GM12878 (cell line): Measurements from ENCODE around the gene PCGF1. TPM values are rescaled to one million over a fixed set of nuclear protein-coding genes. Genes with fewer than 3 reads are reported as not detected.

Experiments
- BHLHE40 ChIP-seq, 2 experiments: fragments of 450-650 bp in 1 of 2; IDR thresholded peaks; 2 replicates each; pipeline ENCODE4 v1.6.1; 2011 to 2017; ENCODE audit warnings: low read depth in 2 of 2, borderline replicate concordance in 1 of 2, improper control_type of control experiment in 1 of 2, low read length in 1 of 2, mild to moderate bottlenecking in 1 of 2
- BMI1 ChIP-seq: fragments of 450-650 bp; IDR thresholded peaks from 2 replicates; pipeline ENCODE4 v1.6.1; 2016; ENCODE audit warnings: mild to moderate bottlenecking, moderate library complexity, borderline replicate concordance
- BRCA1 ChIP-seq: IDR thresholded peaks from 2 replicates; pipeline ENCODE4 v1.6.1; 2011; ENCODE audit warnings: low read depth, low read length, improper control_type of control experiment
- E2F8 ChIP-seq: fragments of 450-650 bp; IDR thresholded peaks from 2 replicates; pipeline ENCODE4 v1.6.1; 2018; ENCODE audit warnings: mild to moderate bottlenecking, low read depth, moderate library complexity; ENCODE audit not compliant: partially characterized antibody
- EZH2 ChIP-seq: IDR thresholded peaks from 2 replicates; pipeline ENCODE4 v1.6.1; 2012; ENCODE audit warnings: low read depth, mild to moderate bottlenecking, control low read depth, inconsistent platforms, low read length, borderline replicate concordance; ENCODE audit not compliant: control insufficient read depth
- JUNB ChIP-seq: IDR thresholded peaks from 2 replicates; pipeline ENCODE4 v1.6.1; 2016; ENCODE audit warnings: antibody characterized with exemption, mild to moderate bottlenecking
- MLLT1 ChIP-seq: fragments of 450-650 bp; IDR thresholded peaks from 2 replicates; pipeline ENCODE4 v1.6.1; 2016; ENCODE audit warnings: mild to moderate bottlenecking
- NFYB ChIP-seq: IDR thresholded peaks from 2 replicates; pipeline ENCODE4 v1.6.1; 2011; ENCODE audit warnings: low read depth, mild to moderate bottlenecking, low read length, improper control_type of control experiment, moderate library complexity; ENCODE audit not compliant: insufficient read depth
- NR2C1 ChIP-seq: fragments of 450-650 bp; IDR thresholded peaks from 2 replicates; pipeline ENCODE4 v1.6.1; 2017; ENCODE audit warnings: antibody characterized with exemption, mild to moderate bottlenecking, moderate library complexity
- SIX5 ChIP-seq: IDR thresholded peaks from 2 replicates; pipeline ENCODE4 v1.6.1; 2011; ENCODE audit warnings: mild to moderate bottlenecking, low read depth, low read length, moderate library complexity; ENCODE audit not compliant: severe bottlenecking
- SMC3 ChIP-seq: IDR thresholded peaks from 2 replicates; pipeline ENCODE4 v1.6.1; 2011; ENCODE audit warnings: low read length, improper control_type of control experiment, borderline replicate concordance
- SPI1 ChIP-seq: IDR thresholded peaks from 2 replicates; pipeline ENCODE4 v1.6.1; 2011; ENCODE audit warnings: low read depth, mild to moderate bottlenecking, low read length, moderate library complexity, borderline replicate concordance; ENCODE audit not compliant: insufficient read depth
- ZBTB33 ChIP-seq: fragments of 450-650 bp; IDR thresholded peaks from 2 replicates; pipeline ENCODE4 v1.6.1; 2017; ENCODE audit warnings: mild to moderate bottlenecking
- ZNF592 ChIP-seq: fragments of 450-650 bp; IDR thresholded peaks from 2 replicates; pipeline ENCODE4 v1.6.1; 2017; ENCODE audit warnings: mild to moderate bottlenecking, moderate library complexity
- ZNF622 ChIP-seq: fragments of 450-650 bp; IDR thresholded peaks from 2 replicates; pipeline ENCODE4 v1.6.1; 2017; ENCODE audit warnings: mild to moderate bottlenecking, inconsistent platforms
- ZZZ3 ChIP-seq: IDR thresholded peaks from 2 replicates; pipeline ENCODE4 v1.6.1; 2011; ENCODE audit warnings: low read depth; ENCODE audit not compliant: control insufficient read depth, insufficient read length
- polyA plus RNA-seq, 11 experiments: library from polyadenylated mRNA; depleted of rRNA in 4 of 11; unstranded in 6 of 11; stranded (reverse) in 5 of 11; fragments of >200 nt; fragmentation: Nextera tagmentation in 4 of 11; fragmentation: Illumina TruSeq in 1 of 11; extraction: Ambion mirVana in 4 of 11; extraction: Trizol in 1 of 11; gene quantifications; 1 replicate in 1 of 11; 2 replicates in 10 of 11; pipeline versions ENCODE4 v1.2.1 to v1.2.3, GENCODE V29; 2011 to 2016; ENCODE audit warnings: inconsistent platforms in 2 of 11, missing spikeins in 2 of 11, low read depth in 1 of 11
- total RNA-seq, 4 experiments: library from RNA; depleted of rRNA in 3 of 4; stranded (reverse); fragments of >200 nt in 3 of 4; fragmentation: Illumina TruSeq in 1 of 4; extraction: Trizol in 1 of 4; gene quantifications; 2 replicates each; pipeline versions ENCODE4 v1.2.1 to v1.2.3, GENCODE V29; 2013 to 2021

The PCGF1 gene
- total and polyA plus RNA-seq, 10 of the 15 experiments (the other 5 are each of a cell fraction or from before 2014, with no cell fraction given) = 23.1 to 50.8 (median 27.4) TPM

- TF ChIP-seq ZNF622 (no peak), BMI1 (no peak), SPI1 (peak; percentile 88), SIX5 (peak; percentile 85), SMC3 (no peak), MLLT1 (no peak), NFYB (no peak), ZNF592 (no peak), ZBTB33 (no peak), ZZZ3 (no peak), EZH2 (no peak), NR2C1 (peak; percentile 69), BRCA1 (no peak), E2F8 (no peak), BHLHE40 (IDR thresholded peaks at IDR 0.05; ENCODE audit: borderline replicate concordance in 1 of 2, low read depth in 2 of 2, low read length in 1 of 2) (no peak), JUNB (no peak; the same call in 1 of the 2 replicates)
Measured at GRCh38 chr2:74525717-74526648, 18.5 kb upstream of the PCGF1 start, which contains the start of gene DQX1 (continued).
